ENCODE measurements around the gene SMCO3.
"Not testable (repeated sequence)": the region's sequence is repeated elsewhere in the genome, so short reads cannot be mapped to it uniquely, and the experiment has no call there.

GRCh38 chr12:14766020-14766419, 48.0 kb downstream of the SMCO3 start:
- TF ChIP-seq CTCF (IDR thresholded peaks at IDR 0.05; ENCODE audit: poor library complexity); EZH2 (IDR thresholded peaks at IDR 0.05; ENCODE audit: borderline replicate concordance); EZH2phosphoT487 (IDR thresholded peaks at IDR 0.05; ENCODE audit: low read depth, severe bottlenecking, unreplicated experiment): not testable (repeated sequence)
